ENCODE measurements around the gene ZNF579.

ZNF579 gene

GRCh38 chr19:55611983-55612645 lies 31.5 kb upstream of the ZNF579 start:
- DNase-seq: no peak

GRCh38 chr19:55611300-55611982 lies 30.8 kb upstream of the ZNF579 start:
- no peak for DNase-seq

- DNase-seq: no peak
These were observed 28.7 kb upstream of the ZNF579 start for GRCh38 chr19:55609326-55609725.

GRCh38 chr19:55606817-55607216 lies 26.2 kb upstream of the ZNF579 start:
- DNase-seq: no peak

- DNase-seq: no peak
These were observed 25.8 kb upstream of the ZNF579 start for GRCh38 chr19:55606471-55606787.

DNA sequence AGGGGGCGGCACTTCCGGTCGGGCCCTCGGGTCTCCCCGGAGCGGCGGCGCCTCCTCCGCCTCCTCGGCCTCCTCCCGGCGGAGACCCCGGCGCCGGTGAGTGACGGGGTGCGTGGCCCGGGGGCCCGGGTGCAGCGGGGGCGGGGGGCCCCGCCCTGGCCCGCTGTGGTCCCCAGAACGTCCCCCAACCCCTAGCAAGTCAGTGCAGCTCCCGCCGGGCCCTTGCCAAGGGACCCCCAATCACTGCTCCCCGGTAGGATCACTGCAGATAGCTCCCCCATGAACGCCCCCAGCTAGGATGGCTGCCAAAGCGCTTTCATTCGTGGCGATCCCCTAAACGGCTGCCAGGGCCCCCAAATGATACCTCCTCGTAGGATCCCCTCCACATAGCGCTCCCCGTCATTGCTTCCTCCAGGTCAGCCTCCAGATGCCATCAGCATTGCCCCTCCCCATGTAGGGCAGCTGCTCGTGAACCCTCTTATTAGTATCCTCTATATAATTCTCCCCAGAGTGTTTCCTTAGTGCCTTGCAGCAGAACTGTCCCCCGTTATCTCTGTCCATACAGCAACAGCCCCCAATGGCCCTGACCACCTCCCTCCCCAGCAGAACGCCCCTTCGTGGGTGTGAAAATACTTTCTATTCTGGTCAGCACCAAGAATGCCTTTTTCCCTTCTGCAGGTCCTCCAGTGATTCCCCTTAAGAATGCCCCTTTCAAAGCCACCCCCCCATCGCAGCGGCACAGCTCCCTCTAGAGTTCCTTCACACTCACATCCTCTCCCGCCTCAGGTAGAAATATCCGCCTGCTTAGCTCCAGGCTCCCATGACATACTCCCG lies 25.2 kb upstream of the ZNF579 start, which contains the start of gene ZNF865:
Gene ZNF865 (plus strand): TSS at position 11 of the 834 bp plus-strand sequence. CDS start 7,972 bp downstream, outside the sequence.
- DNase-seq: peak; percentile 75

DNA sequence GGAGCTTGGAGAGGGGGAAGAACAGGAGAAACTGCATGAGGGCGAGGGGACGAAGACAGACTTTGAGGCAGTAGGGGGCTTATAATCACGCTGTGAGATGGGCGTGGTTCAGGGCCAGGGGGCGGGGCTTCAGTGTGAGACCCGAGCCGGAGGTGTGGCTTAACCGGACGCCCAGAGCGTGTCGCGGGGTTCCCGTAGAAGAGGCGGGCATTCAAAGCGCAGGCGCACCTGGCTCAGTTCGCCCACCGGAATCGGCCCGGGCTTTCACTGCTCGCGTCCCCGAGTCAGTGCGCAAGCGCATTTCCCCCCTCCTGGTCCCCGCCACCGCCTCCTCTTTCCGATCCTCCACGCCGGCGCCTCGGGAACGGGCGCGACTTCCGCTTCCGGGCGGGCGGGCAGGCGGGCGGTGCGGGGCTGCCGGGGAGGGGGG lies 24.6 kb upstream of the ZNF579 start:
- peak; percentile 99 for DNase-seq

GRCh38 chr19:55603581-55604292 lies 23.1 kb upstream of the ZNF579 start:
- no peak for DNase-seq

DNA sequence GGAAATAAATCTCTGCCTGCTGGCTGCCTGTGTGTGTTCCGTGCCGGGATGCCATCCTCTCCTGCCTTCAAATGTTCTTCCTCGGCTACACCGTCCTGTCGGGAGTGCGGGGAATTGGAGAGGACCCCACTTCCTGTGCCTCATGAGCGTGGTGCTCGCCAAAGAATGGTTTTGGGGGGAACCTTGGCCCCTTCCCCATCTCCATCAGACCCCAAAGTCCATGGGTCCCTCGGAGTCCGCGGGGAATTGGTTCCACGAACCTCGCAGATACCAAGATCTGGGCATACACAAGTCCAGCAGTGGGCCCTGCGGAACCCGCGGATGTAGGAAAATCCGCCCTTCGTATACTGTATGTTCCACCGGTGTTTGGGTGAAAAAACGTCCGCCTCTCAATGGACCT lies 22.5 kb upstream of the ZNF579 start:
- no peak for DNase-seq

GRCh38 chr19:55602104-55603001 lies 21.7 kb upstream of the ZNF579 start:
- DNase-seq: no peak

- DNase-seq: no peak
These were observed 20.4 kb upstream of the ZNF579 start for GRCh38 chr19:55601084-55601483.

DNA sequence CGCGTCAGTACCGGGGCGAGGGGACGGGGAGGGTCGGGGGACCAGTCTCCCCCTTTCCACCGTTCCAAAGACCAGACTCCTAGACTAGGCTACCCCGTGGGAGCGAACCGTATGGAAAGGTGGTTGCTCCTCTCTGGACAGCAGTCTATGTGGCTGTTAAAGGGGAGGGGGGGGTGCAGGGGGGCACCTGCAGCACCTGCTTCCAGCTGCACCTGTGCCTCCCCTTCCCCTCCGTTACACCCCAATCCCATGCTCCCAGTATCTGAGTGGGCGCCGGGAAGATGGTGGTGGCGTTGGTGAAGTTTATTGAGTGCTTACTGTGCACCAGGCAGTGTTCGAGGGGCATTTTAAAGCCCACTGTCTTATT lies 20.0 kb upstream of the ZNF579 start:
- no peak for DNase-seq

- peak; percentile 90 for DNase-seq
These were observed 19.4 kb upstream of the ZNF579 start, which contains the start of gene ZNF524 for GRCh38 chr19:55599842-55600661. ZNF524 (plus strand) TSS chr19:55600288; CDS start chr19:55602113, 1,825 bp downstream.

GRCh38 chr19:55599468-55599841 lies 18.8 kb upstream of the ZNF579 start, which contains the start of gene FIZ1:
FIZ1 (minus strand) TSS chr19:55599517; CDS start chr19:55597865, 1,652 bp downstream.
- DNase-seq: peak; percentile 98

- peak; percentile 95 for DNase-seq
These were observed 18.2 kb upstream of the ZNF579 start for GRCh38 chr19:55598719-55599467.

DNA sequence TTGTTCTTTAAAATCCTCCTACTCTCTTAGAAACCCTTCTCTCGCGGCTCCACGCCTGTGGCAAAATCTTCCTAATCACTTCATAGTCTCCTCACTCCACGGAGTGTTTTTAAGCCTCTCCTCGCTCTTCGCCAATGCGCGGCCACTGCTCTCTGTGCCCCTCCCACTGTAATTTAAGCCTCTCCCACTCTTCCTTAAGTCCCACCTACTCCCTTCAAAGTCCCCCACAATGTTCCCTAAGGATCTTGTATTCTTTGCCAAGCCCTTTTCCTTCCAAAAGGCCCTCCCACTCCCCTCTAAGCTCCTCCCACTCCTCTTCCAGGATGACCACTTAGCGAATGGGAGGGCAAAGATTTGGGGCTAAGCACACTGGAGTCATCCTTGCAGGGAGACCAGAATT lies 17.4 kb upstream of the ZNF579 start:
- no peak for DNase-seq

DNA sequence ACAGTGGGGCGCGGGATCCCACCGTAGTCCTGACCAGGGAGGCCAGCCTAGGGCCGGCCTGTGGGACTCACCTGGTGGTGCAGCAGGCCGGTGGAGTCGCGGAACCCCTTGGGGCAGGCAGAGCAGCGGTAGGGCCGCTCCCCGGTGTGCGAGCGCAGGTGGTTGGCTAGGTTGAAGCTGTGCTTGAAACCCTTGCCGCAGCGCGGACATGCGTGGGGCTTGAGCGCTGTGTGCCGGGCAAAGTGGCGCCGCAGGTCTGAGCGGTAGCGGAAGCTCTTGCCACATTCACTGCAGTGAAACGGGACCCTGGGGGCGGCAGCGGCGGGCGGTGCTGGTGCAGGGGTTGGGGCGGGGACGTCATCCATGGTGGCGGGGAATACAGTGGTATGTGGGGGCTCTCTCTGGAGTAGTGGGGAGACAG lies 16.9 kb upstream of the ZNF579 start:
- no peak for DNase-seq

DNA sequence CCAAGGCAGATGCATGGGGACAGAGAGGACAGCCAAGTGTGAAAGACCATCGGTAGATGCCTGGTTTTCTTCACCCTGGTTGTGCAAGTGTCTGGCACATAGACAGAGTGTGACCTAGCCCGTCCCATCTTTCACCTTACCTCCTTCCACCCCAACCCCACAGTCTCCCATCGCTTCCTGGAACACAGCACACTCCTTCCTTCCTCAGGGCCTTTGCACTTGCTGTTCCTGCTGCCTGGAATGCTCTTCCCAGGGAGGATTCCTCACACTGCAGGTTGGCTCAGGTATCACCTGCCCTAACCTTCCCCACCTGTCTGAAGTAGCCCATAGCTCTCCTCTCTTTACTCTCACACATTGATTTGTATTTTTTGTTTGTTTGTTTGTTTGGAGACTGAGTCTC lies 15.7 kb upstream of the ZNF579 start:
- DNase-seq: no peak

DNA sequence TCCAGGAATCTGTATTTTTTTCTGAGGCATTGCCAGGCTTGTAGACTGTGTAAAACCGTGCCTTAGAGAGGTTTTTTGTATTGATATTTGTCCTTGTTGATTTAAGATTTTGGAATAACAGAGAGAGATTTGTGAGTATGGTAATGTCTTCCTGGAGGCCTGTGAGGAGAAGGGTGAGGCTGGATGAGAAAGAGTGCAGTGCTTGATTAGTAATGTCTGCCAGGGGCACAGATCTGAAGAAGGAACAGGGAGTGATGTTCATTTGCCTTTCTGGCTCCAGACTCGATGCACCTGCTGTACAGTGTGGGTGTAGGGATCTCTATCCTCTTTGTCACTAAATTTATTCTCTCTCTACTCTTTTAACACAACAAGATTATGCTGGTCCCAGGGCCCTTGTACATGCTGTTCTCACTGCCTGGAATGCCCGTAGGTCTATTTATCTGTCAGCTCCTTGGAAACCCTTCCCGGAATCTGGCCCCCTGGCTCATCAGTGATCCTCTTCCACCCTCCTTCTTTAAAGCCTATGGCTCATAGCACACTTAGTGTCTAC lies 14.4 kb upstream of the ZNF579 start:
- no peak for DNase-seq
